ENCODE results near the gene KLHL6.
"Not testable (repeated sequence)": the region's sequence is repeated elsewhere in the genome, so short reads cannot be mapped to it uniquely, and the experiment has no call there.

KLHL6 gene

DNA sequence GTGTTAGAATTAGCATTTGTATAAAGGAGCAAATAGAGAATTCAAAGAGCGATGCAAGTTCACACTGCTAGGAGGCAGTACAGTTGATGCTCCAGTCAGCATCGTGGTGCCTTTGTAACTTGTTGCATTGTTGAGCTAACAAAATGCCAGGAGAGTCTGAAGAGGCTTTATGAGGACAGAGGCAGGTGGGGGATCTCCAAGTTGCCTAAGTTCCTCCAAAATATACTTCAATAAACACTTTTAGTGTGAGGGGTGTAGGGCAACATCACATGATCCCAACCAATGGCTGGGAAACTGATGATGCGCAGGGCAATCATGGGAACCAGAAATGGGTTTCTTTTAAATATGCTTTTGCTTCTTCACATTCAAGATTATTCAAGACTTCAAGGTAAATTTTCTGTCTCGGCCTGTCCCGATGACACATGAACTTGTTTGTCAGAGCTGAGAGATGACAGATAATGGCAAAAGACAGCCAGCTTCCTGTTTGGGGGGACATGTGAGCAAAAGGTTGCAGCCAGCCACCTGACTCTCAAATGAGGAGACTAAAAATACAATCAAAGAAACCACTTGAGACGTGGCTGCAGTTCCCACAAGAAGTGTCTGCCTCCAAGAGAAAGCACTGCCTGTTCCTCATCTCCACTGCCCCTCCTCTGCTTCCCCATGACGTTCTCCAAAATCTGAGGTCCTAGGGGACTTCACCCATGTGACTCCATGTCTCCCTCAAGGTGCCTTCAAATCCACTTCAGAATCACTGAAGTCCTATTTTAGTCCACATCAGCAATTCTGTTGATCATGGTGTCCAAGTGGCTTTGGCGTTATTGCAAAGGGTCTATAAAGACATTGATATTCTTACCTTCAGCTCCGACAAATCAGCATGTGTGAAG lies 39.3 kb downstream of the KLHL6 start:
- intact Hi-C loops (cut with DNase I) = no loop called here
- peak in 2 of 42 donors; percentile 14 to 32 for DNase-seq

DNA sequence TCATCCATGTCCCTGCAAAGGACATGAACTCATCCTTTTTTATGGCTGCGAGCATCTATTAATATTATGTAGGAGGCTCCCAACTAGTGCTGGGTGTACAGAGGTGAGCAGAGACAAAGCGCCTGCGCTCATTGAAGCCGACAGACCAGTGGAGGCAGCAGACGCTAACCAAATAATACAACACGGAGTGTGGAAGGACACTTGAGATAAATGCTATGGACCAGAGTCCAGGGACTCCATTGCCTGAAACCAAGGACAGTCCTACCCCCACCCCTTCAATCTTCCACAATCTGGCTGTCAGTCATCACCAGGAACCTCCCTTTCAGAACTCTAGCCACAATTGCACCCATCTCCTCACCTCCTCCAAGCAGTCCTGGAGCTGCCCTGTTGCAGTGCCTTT lies 41.5 kb downstream of the KLHL6 start:
- peak in 1 of 42 donors; percentile 28 for DNase-seq
- intact Hi-C loops (cut with DNase I) = no loop called here

DNA sequence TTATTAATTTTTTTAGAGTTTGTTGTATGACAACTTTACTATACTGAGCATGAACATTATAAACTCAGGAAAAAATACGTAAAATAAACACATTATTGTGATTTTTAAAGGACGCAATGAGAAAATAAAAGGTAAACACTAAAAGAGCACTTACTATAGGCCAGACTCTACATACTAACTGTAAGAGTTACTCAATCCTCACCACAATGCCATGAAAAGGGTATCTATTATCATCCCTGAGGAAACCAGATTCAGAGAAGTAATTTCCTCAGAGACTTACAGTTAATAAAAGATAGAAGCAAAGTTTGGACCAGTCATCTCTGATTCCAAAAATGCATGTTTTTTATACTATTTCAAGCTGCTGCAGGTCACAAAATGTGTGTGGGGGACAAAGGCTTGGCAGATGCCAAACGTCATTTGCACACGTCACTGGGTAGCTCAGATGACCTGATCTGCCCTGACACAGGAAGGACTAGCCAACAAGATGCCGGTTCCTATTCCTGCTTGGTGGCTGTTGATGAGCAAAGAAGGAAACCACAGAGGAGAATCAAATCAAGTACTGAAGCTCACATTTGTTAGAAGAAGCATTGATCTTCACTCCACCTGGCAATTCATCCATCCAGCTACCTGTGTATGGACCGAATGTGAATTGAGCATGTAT lies 42.3 kb downstream of the KLHL6 start:
- intact Hi-C loops (cut with DNase I) = no loop called here
- DNase-seq = peak in 4 of 42 donors; percentile 11 to 31 (median 18)

- peak in 2 of 42 donors; percentile 9 to 31 for DNase-seq
- intact Hi-C loops (cut with DNase I) = not testable (repeated sequence)
These were observed 44.0 kb downstream of the KLHL6 start for GRCh38 chr3:183511286-183512131.

DNA sequence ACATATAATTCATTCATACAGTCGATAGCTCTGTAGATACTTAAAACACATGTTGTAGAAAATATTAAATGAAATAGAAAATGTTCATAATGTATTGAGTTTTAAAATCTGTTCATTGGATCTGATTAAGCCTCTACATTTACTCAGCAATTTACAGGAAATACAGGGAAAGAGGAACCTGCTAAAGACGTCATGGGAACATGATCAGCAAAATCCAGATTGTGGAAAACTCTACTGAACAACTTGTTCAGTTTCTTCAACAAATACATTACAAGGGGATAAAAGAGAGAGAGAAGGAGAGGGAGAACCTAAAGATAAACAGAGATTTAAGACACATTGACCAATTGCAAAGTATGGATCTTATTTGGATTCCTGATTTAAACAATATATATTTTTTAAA lies 46.7 kb downstream of the KLHL6 start:
- no peak for DNase-seq
- intact Hi-C loops (cut with DNase I) = loop anchor here (10.0 kb wide), 1 partner anchor 86 kb away; no protein-coding TSS in a partner anchor

- intact Hi-C loops (cut with DNase I) = loop anchor here (10.0 kb wide), 1 partner anchor 87 kb away; no protein-coding TSS in a partner anchor
- DNase-seq = peak in 1 of 42 donors; percentile 16
These were observed 48.0 kb downstream of the KLHL6 start for GRCh38 chr3:183507551-183507950.

- intact Hi-C loops (cut with DNase I) = loop anchor here (10.0 kb wide), 1 partner anchor 88 kb away; no protein-coding TSS in a partner anchor
- DNase-seq = peak in 3 of 42 donors; percentile 12 to 27 (median 14)
These were observed 48.7 kb downstream of the KLHL6 start for GRCh38 chr3:183506674-183507320.

GRCh38 chr3:183504597-183504996 lies 50.9 kb downstream of the KLHL6 start:
- DNase-seq = no peak
- intact Hi-C loops (cut with DNase I) = loop anchor here (5.0 to 10.0 kb wide), 2 partner anchors 90 to 263 kb away; no protein-coding TSS in a partner anchor

DNA sequence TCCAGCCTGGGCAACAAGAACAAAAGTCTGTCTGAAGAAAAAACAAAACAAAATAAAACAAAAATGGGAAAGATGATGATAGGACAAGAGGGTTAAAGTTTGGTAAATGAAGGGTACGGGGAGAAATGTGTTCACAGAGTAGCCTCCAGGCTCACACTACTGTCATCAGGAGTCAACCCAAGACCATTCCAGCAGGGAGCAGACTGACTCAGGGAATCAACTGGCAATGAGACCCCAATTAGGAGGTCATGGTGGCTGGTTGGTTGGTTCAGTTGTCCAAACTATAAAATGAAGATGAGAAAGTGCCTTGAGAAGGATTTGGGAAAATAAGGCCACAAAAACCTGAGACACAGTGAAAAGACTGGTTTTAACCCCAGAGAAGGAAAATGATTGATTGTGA lies 51.8 kb downstream of the KLHL6 start:
- peak in 4 of 42 donors; percentile 19 to 40 (median 24) for DNase-seq

GRCh38 chr3:183502237-183503181 lies 53.0 kb downstream of the KLHL6 start:
- intact Hi-C loops (cut with DNase I) = loop anchor here (5.0 to 10.0 kb wide), 2 partner anchors 92 to 265 kb away; no protein-coding TSS in a partner anchor
- peak; percentile 21 to 86 (median 67) for DNase-seq

More for the DNA sequence above, 51.8 kb downstream of the KLHL6 start:
- intact Hi-C loops (cut with DNase I) = loop anchor here (5.0 to 10.0 kb wide), 2 partner anchors 91 to 264 kb away; no protein-coding TSS in a partner anchor

DNA sequence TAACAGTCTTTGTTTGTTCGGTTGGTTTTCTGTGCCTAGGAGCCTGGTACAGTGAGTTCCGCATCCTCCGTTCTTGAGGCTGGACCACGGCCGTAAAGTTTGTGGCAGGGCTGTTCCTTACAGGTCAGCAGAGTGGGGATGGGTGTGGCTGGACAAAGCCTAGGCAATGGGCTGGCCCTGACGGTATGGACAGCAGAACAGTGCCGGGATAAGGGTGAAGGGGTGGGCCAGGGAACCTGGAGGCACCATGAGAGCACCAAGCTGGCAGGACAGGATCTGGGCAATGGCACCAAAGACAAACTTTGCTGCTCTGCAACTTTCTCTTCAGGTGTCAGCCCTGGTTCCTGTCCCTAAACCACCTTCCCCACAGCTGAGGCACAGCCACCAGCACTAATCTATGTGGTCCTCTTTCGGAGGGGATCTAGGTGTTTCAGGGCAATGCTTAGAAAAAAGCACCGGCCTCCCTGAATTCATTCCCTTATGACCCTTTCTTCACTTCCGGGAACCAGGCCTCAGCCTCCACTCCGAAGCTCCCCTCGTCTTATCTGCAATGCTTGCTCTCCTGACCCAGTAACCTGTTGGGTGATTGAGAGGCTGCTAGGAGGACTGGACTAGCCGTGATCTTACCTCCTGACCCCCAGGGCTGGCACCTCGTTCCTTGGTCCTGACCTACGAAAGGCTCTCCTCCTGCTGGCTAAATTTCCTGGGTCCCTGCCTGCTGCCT lies 54.4 kb downstream of the KLHL6 start:
- intact Hi-C loops (cut with DNase I) = loop anchor here (5.0 to 10.0 kb wide), 2 partner anchors 94 to 266 kb away; no protein-coding TSS in a partner anchor

DNA sequence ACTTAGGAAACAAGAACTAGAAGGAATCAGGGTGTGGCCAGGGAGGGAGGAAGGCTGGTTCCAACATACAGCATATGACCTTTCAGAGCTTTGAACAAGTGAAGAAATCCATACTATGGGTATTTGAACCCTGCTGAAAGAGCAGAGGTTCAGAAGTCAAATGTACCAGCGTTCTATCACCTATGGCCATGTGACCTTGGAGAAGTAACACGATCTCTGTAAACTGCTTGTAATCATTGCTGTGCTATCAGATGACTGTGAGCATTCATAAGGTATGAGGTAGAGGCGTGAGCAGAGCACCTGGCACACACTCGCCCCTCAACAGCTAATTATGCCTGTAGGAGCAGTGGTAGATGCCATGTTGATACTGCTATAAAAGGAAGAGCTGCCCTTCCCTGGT lies 55.2 kb downstream of the KLHL6 start:
- intact Hi-C loops (cut with DNase I) = loop anchor here (5.0 to 10.0 kb wide), 2 partner anchors 94 to 267 kb away; no protein-coding TSS in a partner anchor
- DNase-seq = peak in 1 of 42 donors; percentile 7

More for the DNA sequence above, 54.4 kb downstream of the KLHL6 start:
- peak in 2 of 42 donors; percentile 18 to 21 for DNase-seq

DNA sequence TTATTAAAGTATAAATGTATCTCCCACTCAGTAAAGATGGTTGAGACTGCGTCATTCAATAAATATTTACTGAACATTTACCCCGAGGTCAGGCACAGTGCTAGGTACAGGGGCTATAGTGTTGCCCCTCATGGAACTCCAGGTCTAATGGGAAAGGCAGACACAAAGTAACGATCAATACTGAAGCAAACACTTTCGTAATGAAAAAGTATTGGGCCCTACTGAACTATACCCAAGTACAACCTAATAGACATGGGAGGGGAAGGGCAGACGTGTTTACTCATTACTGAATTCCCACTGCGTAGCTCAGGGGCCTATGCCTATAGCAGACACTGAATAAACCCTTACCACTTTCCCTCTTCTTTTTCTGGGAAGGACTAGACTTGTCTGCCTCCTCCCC lies 56.9 kb downstream of the KLHL6 start:
- intact Hi-C loops (cut with DNase I) = no loop called here
- no peak for DNase-seq

GRCh38 chr3:183497313-183497712 lies 58.2 kb downstream of the KLHL6 start:
- DNase-seq = peak in 1 of 42 donors; percentile 9
- intact Hi-C loops (cut with DNase I) = no loop called here

DNA sequence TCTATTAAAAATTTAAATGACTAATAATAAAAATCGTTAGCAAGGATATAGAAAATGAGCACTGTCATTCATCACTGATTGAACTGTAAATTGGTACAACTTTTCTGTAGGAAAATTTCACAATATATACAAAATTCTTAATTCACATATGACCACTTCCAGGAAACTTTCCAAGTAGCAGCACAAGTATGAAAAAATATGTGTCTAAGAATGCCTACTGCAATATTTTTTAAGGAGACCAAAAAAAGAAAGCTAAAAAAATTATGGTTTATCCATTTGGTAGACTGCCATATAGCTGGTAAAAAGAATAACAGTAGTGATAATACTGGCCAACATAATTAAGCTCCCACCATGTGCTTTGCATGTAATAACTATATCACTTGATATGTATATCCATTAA lies 59.2 kb downstream of the KLHL6 start:
- intact Hi-C loops (cut with DNase I) = no loop called here
- no peak for DNase-seq

DNA sequence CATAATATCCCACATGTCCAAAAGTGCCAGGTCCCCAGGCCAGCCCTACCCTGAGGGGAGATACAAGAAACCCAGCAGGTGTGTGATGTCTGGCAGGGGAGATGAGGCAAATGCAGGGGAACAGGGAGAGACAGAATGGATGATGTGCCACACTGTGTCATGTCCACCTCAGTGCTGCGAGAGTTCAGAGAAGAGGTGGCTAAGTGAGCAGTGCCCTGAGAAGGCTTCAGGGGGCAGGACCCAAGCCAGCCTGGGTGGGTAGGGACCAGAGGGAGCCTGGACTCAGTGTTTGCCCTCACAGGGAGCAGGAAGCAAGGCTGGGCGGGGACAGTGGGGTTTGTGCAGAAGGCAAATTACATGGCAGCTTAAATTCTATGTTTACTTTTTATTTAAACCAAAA lies 61.2 kb downstream of the KLHL6 start:
- intact Hi-C loops (cut with DNase I) = no loop called here
- peak in 2 of 42 donors; percentile 20 to 42 for DNase-seq
